ENCODE measurements around the gene IPO5.

IPO5 gene

GRCh38 chr13:98044301-98044700 lies 90.8 kb downstream of the IPO5 start:
- TF ChIP-seq ZBTB7A (IDR thresholded peaks at IDR 0.05; ENCODE audit: low read depth), result no peak
- TF ChIP-seq USF1 (IDR thresholded peaks at IDR 0.05), result no peak
- TF ChIP-seq TAF1 (IDR thresholded peaks at IDR 0.05; ENCODE audit: low read depth), result no peak
- TF ChIP-seq NFIC (IDR thresholded peaks at IDR 0.05), result no peak
- TF ChIP-seq YY1 (IDR thresholded peaks at IDR 0.05; ENCODE audit: low read depth), result no peak
- no peak for TF ChIP-seq FOXM1 (IDR thresholded peaks at IDR 0.05; ENCODE audit: borderline replicate concordance, low read depth)
- no peak for TF ChIP-seq MAX (IDR thresholded peaks at IDR 0.05)
- TF ChIP-seq REST (IDR thresholded peaks at IDR 0.05; ENCODE audit: low read depth), result no peak
- no peak for TF ChIP-seq EGR1 (IDR thresholded peaks at IDR 0.05)
- no peak for TF ChIP-seq TEAD4 (IDR thresholded peaks at IDR 0.05)
- TF ChIP-seq CREB1 (IDR thresholded peaks at IDR 0.05; ENCODE audit: low read depth), result no peak
- TF ChIP-seq EP300 (IDR thresholded peaks at IDR 0.05; ENCODE audit: borderline replicate concordance), result no peak
- TF ChIP-seq TCF12 (IDR thresholded peaks at IDR 0.05; ENCODE audit: low read depth), result no peak
- TF ChIP-seq RAD21 (IDR thresholded peaks at IDR 0.05; ENCODE audit: low read depth), result no peak
- no peak for TF ChIP-seq CEBPB (IDR thresholded peaks at IDR 0.05)

GRCh38 chr13:98048265-98048664 lies 94.8 kb downstream of the IPO5 start:
- no peak for TF ChIP-seq TEAD4 (IDR thresholded peaks at IDR 0.05)

GRCh38 chr13:98050041-98050466 lies 96.6 kb downstream of the IPO5 start:
- TF ChIP-seq NFIC (IDR thresholded peaks at IDR 0.05), result peak; percentile 84
- no peak for TF ChIP-seq YY1 (IDR thresholded peaks at IDR 0.05; ENCODE audit: low read depth)

- TF ChIP-seq YY1 (IDR thresholded peaks at IDR 0.05; ENCODE audit: low read depth), result no peak
- TF ChIP-seq RAD21 (IDR thresholded peaks at IDR 0.05; ENCODE audit: low read depth), result no peak
- no peak for TF ChIP-seq REST (IDR thresholded peaks at IDR 0.05; ENCODE audit: low read depth)
- no peak for TF ChIP-seq TEAD4 (IDR thresholded peaks at IDR 0.05)
- no peak for TF ChIP-seq ZBTB7A (IDR thresholded peaks at IDR 0.05; ENCODE audit: low read depth)
- TF ChIP-seq TAF1 (IDR thresholded peaks at IDR 0.05; ENCODE audit: low read depth), result no peak
Measured at GRCh38 chr13:98052412-98052811, 98.9 kb downstream of the IPO5 start.

- TF ChIP-seq REST (IDR thresholded peaks at IDR 0.05; ENCODE audit: low read depth) (no peak), CEBPB (IDR thresholded peaks at IDR 0.05) (no peak), YY1 (IDR thresholded peaks at IDR 0.05; ENCODE audit: low read depth) (no peak), FOXM1 (IDR thresholded peaks at IDR 0.05; ENCODE audit: borderline replicate concordance, low read depth) (no peak), MAX (IDR thresholded peaks at IDR 0.05) (no peak), EGR1 (IDR thresholded peaks at IDR 0.05) (no peak), TCF12 (IDR thresholded peaks at IDR 0.05; ENCODE audit: low read depth) (no peak), CREB1 (IDR thresholded peaks at IDR 0.05; ENCODE audit: low read depth) (no peak), TEAD4 (IDR thresholded peaks at IDR 0.05) (no peak), RAD21 (IDR thresholded peaks at IDR 0.05; ENCODE audit: low read depth) (no peak), NFIC (IDR thresholded peaks at IDR 0.05) (no peak), ZBTB7A (IDR thresholded peaks at IDR 0.05; ENCODE audit: low read depth) (no peak), USF1 (IDR thresholded peaks at IDR 0.05) (no peak), TAF1 (IDR thresholded peaks at IDR 0.05; ENCODE audit: low read depth) (no peak), EP300 (IDR thresholded peaks at IDR 0.05; ENCODE audit: borderline replicate concordance) (no peak)
Measured at GRCh38 chr13:98054301-98054700, 100.8 kb downstream of the IPO5 start.

All from Ishikawa (cell line).